GM21723 (cell line): Measurements from ENCODE around the gene SCT.

Experiments used
- ATAC-seq: cut with Tn5 transposase; IDR thresholded peaks from one replicate; pipeline ENCODE4 v1.9.1; 2021; ENCODE audit warnings: mild to moderate bottlenecking, moderate library complexity; ENCODE audit not compliant: unreplicated experiment

SCT gene

GRCh38 chr11:643849-644738 is 17.1 kb upstream of the SCT start:
- ATAC-seq = no peak

GRCh38 chr11:643366-643765 is 16.4 kb upstream of the SCT start:
- no peak for ATAC-seq

- no peak for ATAC-seq
Measured at GRCh38 chr11:641806-642370, 14.9 kb upstream of the SCT start.

- no peak for ATAC-seq
Measured at GRCh38 chr11:640021-640706, 13.2 kb upstream of the SCT start.

GRCh38 chr11:639332-639955 is 12.5 kb upstream of the SCT start:
- no peak for ATAC-seq

- no peak for ATAC-seq
Measured at GRCh38 chr11:638631-639331, 11.8 kb upstream of the SCT start.

GRCh38 chr11:637593-638521 is 10.9 kb upstream of the SCT start:
- no peak for ATAC-seq

- no peak for ATAC-seq
Measured at GRCh38 chr11:637333-637592, 10.3 kb upstream of the SCT start.

GRCh38 chr11:636511-637332 is 9.7 kb upstream of the SCT start, which contains the start of gene DRD4:
TSS of gene DRD4 (plus strand) at chr11:637269. CDS start at chr11:637305, 36 bp downstream.
- no peak for ATAC-seq

GRCh38 chr11:635945-636510 is 9.0 kb upstream of the SCT start:
- ATAC-seq = no peak

GRCh38 chr11:630871-631270 is 3.9 kb upstream of the SCT start:
- ATAC-seq = no peak

- ATAC-seq = no peak
Measured at GRCh38 chr11:629237-629583, 2.2 kb upstream of the SCT start.

- no peak for ATAC-seq
Measured at GRCh38 chr11:628056-628455, 1.1 kb upstream of the SCT start.

- ATAC-seq = no peak
Measured at GRCh38 chr11:627308-627576, 261 bp upstream of the SCT start.

GRCh38 chr11:625636-626268 is 1.2 kb downstream of the SCT start:
- ATAC-seq = no peak

- ATAC-seq = no peak
Measured at GRCh38 chr11:624705-625635, 2.0 kb downstream of the SCT start, which contains the start of gene CDHR5. TSS of gene CDHR5 (minus strand) at chr11:624955. CDS start at chr11:624902, 53 bp downstream.

GRCh38 chr11:623999-624704 is 2.8 kb downstream of the SCT start:
- ATAC-seq = no peak
